K562 (cell line): Measurements from ENCODE around the gene GANAB. TPM values are rescaled to one million over a fixed set of nuclear protein-coding genes. Genes with fewer than 3 reads are reported as not detected.

Experiments
- ARNT ChIP-seq, 2 experiments: fragments of 450-650 bp; IDR thresholded peaks; 2 replicates each; pipeline ENCODE4 v1.6.1; 2016; ENCODE audit warnings: mild to moderate bottlenecking in 1 of 2
- BRCA1 ChIP-seq, 2 experiments: fragments of 450-650 bp in 1 of 2; sonication (generic) in 1 of 2; formaldehyde crosslinking in 1 of 2; IDR thresholded peaks; 2 replicates each; pipeline versions ENCODE4 v1.5.0 to v1.6.1; 2017 to 2020; ENCODE audit warnings: mild to moderate bottlenecking in 1 of 2, missing genetic modification reagents in 1 of 2
- CBFA2T3 ChIP-seq: fragments of 450-650 bp; IDR thresholded peaks from 2 replicates; pipeline ENCODE4 v1.6.1; 2017
- CBX1 ChIP-seq: sonication (generic); IDR thresholded peaks from 2 replicates; pipeline ENCODE4 v1.6.1; 2016; ENCODE audit warnings: antibody characterized with exemption, low read depth, mild to moderate bottlenecking
- CBX3 ChIP-seq, 2 experiments: IDR thresholded peaks; 1 replicate in 1 of 2; 2 replicates in 1 of 2; pipeline ENCODE4 v1.6.1; 2012; ENCODE audit warnings: inconsistent platforms in 2 of 2, low read length in 2 of 2, borderline replicate concordance in 1 of 2, control low read depth in 1 of 2
- CXXC5 ChIP-seq: fragments of 250-450 bp; sonication (Bioruptor Pico); IDR thresholded peaks from 2 replicates; pipeline ENCODE4 v1.8.0; 2022; ENCODE audit warnings: inconsistent platforms, mild to moderate bottlenecking, moderate library complexity
- E2F3 ChIP-seq: fragments of 250-450 bp; sonication (Bioruptor Pico); IDR thresholded peaks from 2 replicates; pipeline ENCODE4 v1.4.0; 2020; ENCODE audit warnings: mild to moderate bottlenecking
- E2F8 ChIP-seq: fragments of 450-650 bp; IDR thresholded peaks from 2 replicates; pipeline ENCODE4 v1.7.1; 2018; ENCODE audit warnings: mild to moderate bottlenecking, low read depth; ENCODE audit not compliant: partially characterized antibody
- ERF ChIP-seq: fragments of 450-650 bp; formaldehyde crosslinking; IDR thresholded peaks from 2 replicates; pipeline ENCODE4 v1.4.0; 2020; ENCODE audit warnings: mild to moderate bottlenecking, mixed read lengths
- FOS ChIP-seq: IDR thresholded peaks from 3 replicates; pipeline ENCODE4 v1.6.1; 2011; ENCODE audit not compliant: insufficient read length; ENCODE audit errors: extremely low read depth
- HEY1 ChIP-seq: fragments of 250-450 bp; sonication (Bioruptor Pico); IDR thresholded peaks from 2 replicates; pipeline ENCODE4 v1.5.0; 2020; ENCODE audit warnings: mild to moderate bottlenecking, moderate library complexity, borderline replicate concordance
- ILF3 ChIP-seq: fragments of 450-650 bp; IDR thresholded peaks from 2 replicates; pipeline ENCODE4 v1.6.1; 2018; ENCODE audit warnings: antibody characterized with exemption, mild to moderate bottlenecking, moderate library complexity, borderline replicate concordance
- MLLT1 ChIP-seq, 2 experiments: fragments of 450-650 bp; IDR thresholded peaks; 2 replicates each; pipeline ENCODE4 v1.6.1; 2016
- NR1H2 ChIP-seq: sonication (generic); formaldehyde crosslinking; IDR thresholded peaks from 2 replicates; pipeline ENCODE4 v1.4.0; 2020; ENCODE audit warnings: mild to moderate bottlenecking, missing genetic modification reagents
- PRMT5 ChIP-seq: sonication (generic); formaldehyde crosslinking; IDR thresholded peaks from 2 replicates; pipeline ENCODE4 v1.5.0; 2020; ENCODE audit warnings: missing genetic modification reagents
- RREB1 ChIP-seq: fragments of 250-450 bp; sonication (Bioruptor Pico); IDR thresholded peaks from 2 replicates; pipeline ENCODE4 v1.4.0; 2020
- ZNF174 ChIP-seq: fragments of 250-450 bp; sonication (Bioruptor Pico); IDR thresholded peaks from 2 replicates; pipeline ENCODE4 v1.4.0; 2020; ENCODE audit warnings: mild to moderate bottlenecking
- ZNF175 ChIP-seq: fragments of 200-800 bp; sonication (Bioruptor generic); IDR thresholded peaks from 2 replicates; pipeline ENCODE4 v1.6.1; 2016; ENCODE audit warnings: low read depth, mild to moderate bottlenecking, missing genetic modification characterization, missing compliant biosample characterization
- ZNF224 ChIP-seq: sonication (generic); formaldehyde crosslinking; IDR thresholded peaks from 2 replicates; pipeline ENCODE4 v1.8.0; 2022; ENCODE audit warnings: mild to moderate bottlenecking, missing genetic modification reagents
- polyA plus RNA-seq, 8 experiments: library from polyadenylated mRNA; depleted of rRNA in 4 of 8; stranded (reverse) in 5 of 8; unstranded in 3 of 8; fragments of >200 nt; fragmentation: Nextera tagmentation in 2 of 8; fragmentation: Illumina TruSeq in 1 of 8; extraction: Ambion mirVana in 2 of 8; extraction: Trizol in 1 of 8; gene quantifications; 2 replicates each; pipeline versions ENCODE4 v1.2.1 to v1.2.3, GENCODE V29; 2011 to 2014; ENCODE audit warnings: inconsistent platforms in 1 of 8, missing spikeins in 1 of 8
- total RNA-seq, 7 experiments: library from RNA; depleted of rRNA in 6 of 7; stranded (reverse); fragments of >200 nt in 6 of 7; fragmentation: Illumina TruSeq in 2 of 7; extraction: Trizol in 2 of 7; gene quantifications; 2 replicates each; pipeline versions ENCODE4 v1.2.1 to v1.2.3, GENCODE V29; 2011 to 2021; ENCODE audit warnings: low replicate concordance in 1 of 7
- TF ChIP-seq, protein P1 (sequence below): fragments of 250-450 bp; sonication (Bioruptor Pico); IDR thresholded peaks from 2 replicates; pipeline ENCODE4 v1.8.0; 2021; ENCODE audit warnings: moderate library complexity, mild to moderate bottlenecking, inconsistent platforms

Gene GANAB
- total and polyA plus RNA-seq, 9 of the 15 experiments (the other 6 are each of a cell fraction or from before 2014, with no cell fraction given) = 6.5 to 284 (median 161) TPM

DNA sequence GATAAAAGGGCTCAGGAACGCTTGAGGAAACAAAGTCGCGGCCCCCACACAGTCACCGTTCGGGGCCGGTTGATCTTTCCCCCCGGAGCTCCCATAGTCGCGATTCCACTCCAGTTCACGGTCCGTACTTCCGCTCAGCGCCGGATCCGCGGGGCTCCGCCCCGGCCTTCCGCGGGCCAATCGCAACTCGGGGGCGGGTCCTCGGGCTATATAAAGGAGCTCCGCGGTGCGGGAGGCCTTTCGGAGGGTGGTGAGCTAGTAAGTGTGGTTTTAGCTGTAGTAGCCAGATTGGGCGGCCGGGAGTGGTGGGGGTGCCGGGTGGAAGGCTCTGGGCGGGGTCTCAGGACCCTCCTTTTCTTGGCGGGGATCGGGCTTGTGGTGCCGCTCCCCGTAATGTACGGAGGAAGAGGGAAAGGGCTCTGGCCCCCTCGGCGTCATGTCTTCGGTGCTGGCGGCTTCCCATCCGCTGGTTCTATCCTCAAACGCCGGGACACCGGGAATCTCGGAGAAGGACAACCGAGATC lies 18.7 kb upstream of the GANAB start, which contains the start of the genes C11orf98 and CSKMT (continued):
- no peak; the same call in 1 of the 2 replicates for TF ChIP-seq NR1H2 (CRISPR knock-in tag)
- TF ChIP-seq FOS = peak; percentile 51
- no peak for TF ChIP-seq CBX3 (IDR thresholded peaks at IDR 0.05; ENCODE audit: borderline replicate concordance in 1 of 2, low read length in 2 of 2)
- peak; percentile 98 for TF ChIP-seq ILF3
- no peak for TF ChIP-seq BRCA1 (IDR thresholded peaks at IDR 0.05)
- TF ChIP-seq BRCA1 (CRISPR knock-in tag; IDR thresholded peaks at IDR 0.05) = no peak
- no peak for TF ChIP-seq ZNF174
- TF ChIP-seq E2F8 = no peak
- no peak for TF ChIP-seq E2F3 (CRISPR knock-in tag)
- no peak for TF ChIP-seq CBFA2T3
- TF ChIP-seq ARNT (IDR thresholded peaks at IDR 0.05) = no peak
- TF ChIP-seq RREB1 (CRISPR knock-in tag) = no peak
- TF ChIP-seq MLLT1 (IDR thresholded peaks at IDR 0.05) = peak in 1 of 2 experiments; percentile 67; a peak in 2 of 4 replicates
- peak; percentile 78; the same call in 1 of the 2 replicates for TF ChIP-seq HEY1 (CRISPR knock-in tag)
- TF ChIP-seq ZNF175 (CRISPR knock-in tag) = no peak
- peak; percentile 69; the same call in 1 of the 2 replicates for TF ChIP-seq ERF (CRISPR knock-in tag)
- no peak for TF ChIP-seq PRMT5 (CRISPR knock-in tag)
- TF ChIP-seq, protein P1, sequence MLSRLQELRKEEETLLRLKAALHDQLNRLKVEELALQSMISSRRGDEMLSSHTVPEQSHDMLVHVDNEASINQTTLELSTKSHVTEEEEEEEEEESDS (CRISPR knock-in tag) = no peak
- peak; percentile 97 for TF ChIP-seq CBX1
- TF ChIP-seq ZNF224 (CRISPR knock-in tag) = no peak
- peak; percentile 60 for TF ChIP-seq CXXC5 (CRISPR knock-in tag)
